Measurements from ENCODE around the gene GPR143.

GPR143 gene

DNA sequence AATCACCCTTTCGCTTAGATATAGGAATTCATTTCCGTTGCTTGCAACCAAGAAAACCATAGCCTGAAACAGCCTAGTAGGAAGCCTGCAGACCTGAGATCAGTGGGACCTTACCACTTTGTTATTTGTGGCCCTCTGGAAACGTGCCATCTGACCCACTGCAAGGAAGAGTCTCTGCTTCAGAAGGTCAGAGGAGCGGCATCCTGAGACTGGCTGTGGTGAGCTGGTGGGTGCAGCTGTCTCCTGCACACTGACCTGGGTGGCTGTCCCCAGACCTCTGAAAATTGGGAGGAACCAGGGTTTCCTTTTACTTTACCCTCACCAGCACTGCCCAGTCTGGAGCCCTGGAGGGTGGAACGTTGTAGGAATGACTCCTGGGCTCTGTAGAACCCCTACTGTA lies 38.8 kb upstream of the GPR143 start:
- H3K27me3 ChIP-seq (ENCODE audit: insufficient read depth, low read depth) = no peaks in the 10 kb centered on the region
- no peak overlapping the region for H3K4me3 ChIP-seq (IDR thresholded peaks at IDR 0.05; ENCODE audit: insufficient read depth, low read depth, low read length)
- H2AFZ ChIP-seq (ENCODE audit: low read depth) = no peak overlapping the region
- H3K79me2 ChIP-seq (ENCODE audit: insufficient read depth, low read depth) = no peaks in the 10 kb centered on the region
- TF ChIP-seq, protein P1, sequence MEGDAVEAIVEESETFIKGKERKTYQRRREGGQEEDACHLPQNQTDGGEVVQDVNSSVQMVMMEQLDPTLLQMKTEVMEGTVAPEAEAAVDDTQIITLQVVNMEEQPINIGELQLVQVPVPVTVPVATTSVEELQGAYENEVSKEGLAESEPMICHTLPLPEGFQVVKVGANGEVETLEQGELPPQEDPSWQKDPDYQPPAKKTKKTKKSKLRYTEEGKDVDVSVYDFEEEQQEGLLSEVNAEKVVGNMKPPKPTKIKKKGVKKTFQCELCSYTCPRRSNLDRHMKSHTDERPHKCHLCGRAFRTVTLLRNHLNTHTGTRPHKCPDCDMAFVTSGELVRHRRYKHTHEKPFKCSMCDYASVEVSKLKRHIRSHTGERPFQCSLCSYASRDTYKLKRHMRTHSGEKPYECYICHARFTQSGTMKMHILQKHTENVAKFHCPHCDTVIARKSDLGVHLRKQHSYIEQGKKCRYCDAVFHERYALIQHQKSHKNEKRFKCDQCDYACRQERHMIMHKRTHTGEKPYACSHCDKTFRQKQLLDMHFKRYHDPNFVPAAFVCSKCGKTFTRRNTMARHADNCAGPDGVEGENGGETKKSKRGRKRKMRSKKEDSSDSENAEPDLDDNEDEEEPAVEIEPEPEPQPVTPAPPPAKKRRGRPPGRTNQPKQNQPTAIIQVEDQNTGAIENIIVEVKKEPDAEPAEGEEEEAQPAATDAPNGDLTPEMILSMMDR (conservative IDR thresholded peaks at IDR 0.05; ENCODE audit: low read depth, low read length) = no peak
- H3K4me2 ChIP-seq = no peak overlapping the region
- H3K36me3 ChIP-seq (ENCODE audit: insufficient read depth) = no peaks in the 10 kb centered on the region
- H3K27ac ChIP-seq = no peak overlapping the region
- no peaks in the 10 kb centered on the region for H3K4me1 ChIP-seq (ENCODE audit: low read depth, poor library complexity, severe bottlenecking)
- no peak overlapping the region for H3K9ac ChIP-seq
- H4K20me1 ChIP-seq (ENCODE audit: insufficient read depth) = no peaks in the 10 kb centered on the region

- H3K4me3 ChIP-seq (IDR thresholded peaks at IDR 0.05; ENCODE audit: insufficient read depth, low read depth, low read length) = no peak overlapping the region
- no peak overlapping the region for H3K4me2 ChIP-seq
- H3K4me1 ChIP-seq (ENCODE audit: low read depth, poor library complexity, severe bottlenecking) = no peaks in the 10 kb centered on the region
- no peaks in the 10 kb centered on the region for H4K20me1 ChIP-seq (ENCODE audit: insufficient read depth)
- H3K27ac ChIP-seq = no peak overlapping the region
- H3K79me2 ChIP-seq (ENCODE audit: insufficient read depth, low read depth) = no peaks in the 10 kb centered on the region
- H3K27me3 ChIP-seq (ENCODE audit: insufficient read depth, low read depth) = no peaks in the 10 kb centered on the region
- no peak overlapping the region for H3K9ac ChIP-seq
- TF ChIP-seq, protein P1 (conservative IDR thresholded peaks at IDR 0.05; ENCODE audit: low read depth, low read length) = no peak
- H3K36me3 ChIP-seq (ENCODE audit: insufficient read depth) = no peaks in the 10 kb centered on the region
- no peak overlapping the region for H2AFZ ChIP-seq (ENCODE audit: low read depth)
Measured at GRCh38 chrX:9802737-9803136, 37.1 kb upstream of the GPR143 start.

- Histone ChIP-seq H2AFZ (ENCODE audit: low read depth) (no peak overlapping the region), H3K27ac (no peak overlapping the region), H3K4me2 (no peak overlapping the region), H4K20me1 (ENCODE audit: insufficient read depth) (no peaks in the 10 kb centered on the region), H3K4me1 (ENCODE audit: low read depth, poor library complexity, severe bottlenecking) (no peaks in the 10 kb centered on the region), H3K36me3 (ENCODE audit: insufficient read depth) (no peaks in the 10 kb centered on the region), H3K79me2 (ENCODE audit: insufficient read depth, low read depth) (no peaks in the 10 kb centered on the region), H3K9ac (no peak overlapping the region), H3K4me3 (IDR thresholded peaks at IDR 0.05; ENCODE audit: insufficient read depth, low read depth, low read length) (no peak overlapping the region), H3K27me3 (ENCODE audit: insufficient read depth, low read depth) (no peaks in the 10 kb centered on the region)
- TF ChIP-seq, protein P1 (conservative IDR thresholded peaks at IDR 0.05; ENCODE audit: low read depth, low read length) = no peak
Measured at GRCh38 chrX:9797384-9798360, 32.0 kb upstream of the GPR143 start.

DNA sequence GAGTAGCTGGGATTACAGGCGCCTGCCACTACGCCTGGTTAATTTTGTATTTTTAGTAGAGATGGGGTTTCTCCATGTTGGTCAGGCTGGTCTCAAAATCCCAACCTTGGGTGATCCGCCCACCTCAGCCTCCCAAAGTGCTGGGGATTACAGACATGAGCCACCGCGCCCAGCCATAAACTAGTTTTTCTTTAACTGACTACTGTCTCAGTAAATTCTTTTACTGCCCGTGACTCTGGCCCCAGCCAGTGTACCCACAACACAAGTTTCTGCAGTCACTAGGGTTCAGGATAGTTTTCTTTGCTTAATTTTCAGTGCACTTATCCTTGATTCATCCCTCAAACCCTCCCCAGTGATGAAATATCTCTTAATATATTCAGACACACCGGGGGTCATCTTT lies 28.8 kb upstream of the GPR143 start:
- Histone ChIP-seq H2AFZ (ENCODE audit: low read depth) (no peak overlapping the region), H3K4me3 (IDR thresholded peaks at IDR 0.05; ENCODE audit: insufficient read depth, low read depth, low read length) (no peak overlapping the region), H4K20me1 (ENCODE audit: insufficient read depth) (no peaks in the 10 kb centered on the region), H3K36me3 (ENCODE audit: insufficient read depth) (no peaks in the 10 kb centered on the region), H3K9ac (no peak overlapping the region), H3K4me1 (ENCODE audit: low read depth, poor library complexity, severe bottlenecking) (no peaks in the 10 kb centered on the region), H3K27ac (no peak overlapping the region), H3K27me3 (ENCODE audit: insufficient read depth, low read depth) (no peaks in the 10 kb centered on the region), H3K79me2 (ENCODE audit: insufficient read depth, low read depth) (no peaks in the 10 kb centered on the region), H3K4me2 (no peak overlapping the region)
- TF ChIP-seq, protein P1 (conservative IDR thresholded peaks at IDR 0.05; ENCODE audit: low read depth, low read length) = no peak

All from KMS-11 (cell line).